PC-9 (cell line): ENCODE results near the gene MOSPD2.

ENCODE experiments used
- CTCF ChIP-seq: fragments of 200-600 bp; sonication (generic); conservative IDR thresholded peaks from 2 replicates; pipeline ENCODE4 v1.6.1; 2017; ENCODE audit warnings: mixed run types, antibody characterized with exemption, mild to moderate bottlenecking, moderate library complexity
- EZH2 ChIP-seq: fragments of 200-600 bp; sonication (generic); IDR thresholded peaks from 2 replicates; pipeline ENCODE4 v1.8.0; 2017; ENCODE audit warnings: antibody characterized with exemption, low read depth

- TF ChIP-seq CTCF = no peak
- TF ChIP-seq EZH2 = no peak
Measured at GRCh38 chrX:14923761-14924160, 50.5 kb downstream of the MOSPD2 start.
